ENCODE data around the gene BBS12. TPM values are rescaled to one million over a fixed set of nuclear protein-coding genes. Genes with fewer than 3 reads are reported as not detected.

Gene BBS12
- total RNA-seq, 1 donor from 2014 or later: 4.1 TPM

DNA sequence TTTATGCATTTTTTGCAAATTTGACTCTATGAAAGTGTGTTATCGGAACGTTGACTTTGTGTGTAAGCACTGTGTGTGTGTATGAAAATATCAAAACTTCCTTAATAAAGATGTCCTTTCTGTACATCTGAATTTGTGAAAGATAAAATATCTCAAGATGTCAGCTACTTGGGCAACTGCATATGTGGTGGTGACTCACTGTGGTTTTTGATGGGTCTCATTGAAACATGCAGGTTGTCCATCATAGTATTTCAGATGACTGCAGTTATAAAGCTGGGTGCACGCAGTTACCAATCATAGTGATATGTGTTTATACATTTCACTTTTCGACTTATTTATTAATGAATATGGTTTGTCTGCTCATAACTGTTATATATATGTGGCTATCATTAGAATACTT is 19.7 kb upstream of the BBS12 start:
- Mint-ChIP-seq H3K36me3 (ENCODE audit: low read depth) (no peaks in the 10 kb centered on the region), H3K27ac (ENCODE audit: unreplicated experiment) (no peak overlapping the region), H3K4me3 (no peak overlapping the region), H3K27me3 (ENCODE audit: low read depth) (no peaks in the 10 kb centered on the region), H3K9me3 (no peaks in the 10 kb centered on the region), H3K4me1 (no peaks in the 10 kb centered on the region)
- no peak for TF ChIP-seq CTCF (conservative IDR thresholded peaks at IDR 0.05)
- DNase-seq (ENCODE audit: low read depth, low spot score): no peak

GRCh38 chr4:122715221-122715620 is 17.3 kb upstream of the BBS12 start:
- Mint-ChIP-seq H3K4me3 (no peak overlapping the region), H3K27ac (ENCODE audit: unreplicated experiment) (no peak overlapping the region), H3K36me3 (ENCODE audit: low read depth) (no peaks in the 10 kb centered on the region), H3K27me3 (ENCODE audit: low read depth) (no peaks in the 10 kb centered on the region), H3K9me3 (no peaks in the 10 kb centered on the region), H3K4me1 (no peaks in the 10 kb centered on the region)
- no peak for DNase-seq (ENCODE audit: low read depth, low spot score)
- no peak for TF ChIP-seq CTCF (conservative IDR thresholded peaks at IDR 0.05)

DNA sequence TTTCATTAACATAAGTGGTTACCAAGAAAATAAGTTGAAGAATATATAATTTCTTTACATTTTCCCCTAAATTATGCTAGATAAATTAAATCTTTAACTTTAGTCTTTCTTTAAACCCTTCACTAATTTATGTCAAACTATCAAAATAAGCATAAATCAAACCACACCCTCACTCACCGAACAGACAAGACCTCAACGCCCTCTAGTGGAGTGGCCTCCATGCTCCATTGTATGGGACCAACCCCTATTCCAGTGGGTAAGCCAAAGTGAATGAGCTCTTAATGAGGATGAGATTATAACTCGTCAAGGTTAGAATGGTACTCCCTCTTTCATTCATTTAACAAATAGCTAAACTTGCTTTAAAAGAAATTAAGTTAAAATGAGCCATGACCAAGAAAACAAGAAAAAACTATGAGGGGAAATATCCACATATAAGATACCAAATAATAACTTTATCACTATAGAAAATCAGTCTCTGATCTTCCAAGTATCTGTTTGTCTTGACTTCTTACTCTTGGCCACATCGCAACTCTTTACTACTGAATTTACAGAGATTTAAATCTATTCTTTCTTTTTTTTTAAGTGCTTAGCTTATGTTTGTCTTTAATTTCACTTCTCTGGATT is 15.6 kb upstream of the BBS12 start:
- Mint-ChIP-seq H3K36me3 (ENCODE audit: low read depth) (no peaks in the 10 kb centered on the region), H3K27ac (ENCODE audit: unreplicated experiment) (no peak overlapping the region), H3K4me1 (no peaks in the 10 kb centered on the region), H3K9me3 (no peaks in the 10 kb centered on the region), H3K27me3 (ENCODE audit: low read depth) (no peaks in the 10 kb centered on the region), H3K4me3 (no peak overlapping the region)
- TF ChIP-seq CTCF (conservative IDR thresholded peaks at IDR 0.05): peak; percentile 80
- DNase-seq (ENCODE audit: low read depth, low spot score): peak; percentile 63

DNA sequence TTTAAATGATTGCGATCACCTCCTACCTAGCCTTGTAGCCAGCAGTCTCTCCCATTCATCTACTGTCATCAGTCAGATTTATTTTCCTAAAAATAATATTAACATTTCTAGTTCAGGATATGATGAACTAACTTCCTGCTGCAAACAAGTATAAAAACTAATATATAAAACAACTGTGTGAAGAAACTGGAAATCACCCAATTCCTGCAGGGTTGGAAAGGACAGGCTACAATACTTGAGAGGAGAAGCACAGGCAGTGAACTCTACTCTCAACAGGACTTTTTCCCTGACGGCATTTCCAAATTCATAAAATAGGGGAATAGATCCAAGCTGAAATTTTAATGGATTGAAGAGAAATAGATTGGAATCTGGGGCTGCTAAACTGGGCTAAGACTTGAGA is 14.2 kb upstream of the BBS12 start:
- no peak overlapping the region for H3K4me3 Mint-ChIP-seq
- H3K27ac Mint-ChIP-seq (ENCODE audit: unreplicated experiment): no peak overlapping the region
- no peaks in the 10 kb centered on the region for H3K9me3 Mint-ChIP-seq
- DNase-seq (ENCODE audit: low read depth, low spot score): no peak
- no peaks in the 10 kb centered on the region for H3K36me3 Mint-ChIP-seq (ENCODE audit: low read depth)
- no peak for TF ChIP-seq CTCF (conservative IDR thresholded peaks at IDR 0.05)
- no peaks in the 10 kb centered on the region for H3K27me3 Mint-ChIP-seq (ENCODE audit: low read depth)
- H3K4me1 Mint-ChIP-seq: no peaks in the 10 kb centered on the region

GRCh38 chr4:122722256-122722655 is 10.2 kb upstream of the BBS12 start:
- Mint-ChIP-seq H3K4me3 (no peak overlapping the region), H3K27ac (ENCODE audit: unreplicated experiment) (no peak overlapping the region), H3K36me3 (ENCODE audit: low read depth) (no peaks in the 10 kb centered on the region), H3K9me3 (no peaks in the 10 kb centered on the region), H3K27me3 (ENCODE audit: low read depth) (no peaks in the 10 kb centered on the region), H3K4me1 (no peaks in the 10 kb centered on the region)
- DNase-seq (ENCODE audit: low read depth, low spot score): no peak
- no peak for TF ChIP-seq CTCF (conservative IDR thresholded peaks at IDR 0.05)
